Mucosa of descending colon (tissue), 3 donors: ENCODE results near the gene IMPA2. TPM values are rescaled to one million over a fixed set of nuclear protein-coding genes. Genes with fewer than 3 reads are reported as not detected.
A peak's percentile ranks its signal among the peaks of the same experiment; 100 is the strongest.
"Not testable (repeated sequence)": the region's sequence is repeated elsewhere in the genome, so short reads cannot be mapped to it uniquely, and the experiment has no call there.

Experiments used
- ATAC-seq: fragments of 200-7000 bp; cut with Tn5 transposase; one replicate; pipeline ENCODE4 v1.9.1; 2020; ENCODE audit warnings: mild to moderate bottlenecking, moderate library complexity
- DNase-seq, 3 donors: peaks; one replicate each; pipeline ENCODE4 v3.0.0-alpha.2; 2020
- H3K36me3 ChIP-seq: fragments of 200-600 bp; one replicate; pipeline ENCODE4 v1.8.0; 2021; ENCODE audit warnings: low read depth, mild to moderate bottlenecking
- H3K4me1 ChIP-seq: fragments of 200-600 bp; one replicate; pipeline ENCODE4 v1.8.0; 2021; ENCODE audit warnings: low read depth, mild to moderate bottlenecking
- H3K4me3 ChIP-seq: fragments of 200-600 bp; one replicate; pipeline ENCODE4 v1.8.0; 2021; ENCODE audit warnings: mild to moderate bottlenecking
- H3K9me3 ChIP-seq: fragments of 200-600 bp; one replicate; pipeline ENCODE4 v1.8.0; 2021; ENCODE audit warnings: mild to moderate bottlenecking
- CTCF ChIP-seq: fragments of 200-600 bp; IDR thresholded peaks from one replicate; pipeline ENCODE4 v1.8.0; 2022; ENCODE audit warnings: antibody characterized with exemption, mild to moderate bottlenecking
- intact Hi-C, 2 donors: fragments of 100-400 bp; cut with DNase I in 1 of 2; cut with micrococcal nuclease in 1 of 2; formaldehyde crosslinking; loops; one replicate each; pipeline versions ENCODE4 v1.11.0 to v1.11.1; 2022; cut with DNase I, micrococcal nuclease
- total RNA-seq, 3 donors: library from RNA; stranded (reverse); fragmentation: NEBNext Ultra II Directional in 2 of 3; extraction: Animal tissue kit (Norgen Biotek cat#: 25700) in 2 of 3; gene quantifications; one replicate each; pipeline versions ENCODE4 v1.2.1 to v1.2.4, GENCODE V29; 2021 to 2023
- donor health status: DM: no; HTN: no; CAD: no; lungs with moderate emphysema.
- donor health status: DM: no; HTN: no; CAD: no.
- donor health status: DM: no; HTN: yes; CAD: no.

The IMPA2 gene
- total RNA-seq, 3 donors from 2014 or later, result 58.0 to 152 (median 117) TPM

DNA sequence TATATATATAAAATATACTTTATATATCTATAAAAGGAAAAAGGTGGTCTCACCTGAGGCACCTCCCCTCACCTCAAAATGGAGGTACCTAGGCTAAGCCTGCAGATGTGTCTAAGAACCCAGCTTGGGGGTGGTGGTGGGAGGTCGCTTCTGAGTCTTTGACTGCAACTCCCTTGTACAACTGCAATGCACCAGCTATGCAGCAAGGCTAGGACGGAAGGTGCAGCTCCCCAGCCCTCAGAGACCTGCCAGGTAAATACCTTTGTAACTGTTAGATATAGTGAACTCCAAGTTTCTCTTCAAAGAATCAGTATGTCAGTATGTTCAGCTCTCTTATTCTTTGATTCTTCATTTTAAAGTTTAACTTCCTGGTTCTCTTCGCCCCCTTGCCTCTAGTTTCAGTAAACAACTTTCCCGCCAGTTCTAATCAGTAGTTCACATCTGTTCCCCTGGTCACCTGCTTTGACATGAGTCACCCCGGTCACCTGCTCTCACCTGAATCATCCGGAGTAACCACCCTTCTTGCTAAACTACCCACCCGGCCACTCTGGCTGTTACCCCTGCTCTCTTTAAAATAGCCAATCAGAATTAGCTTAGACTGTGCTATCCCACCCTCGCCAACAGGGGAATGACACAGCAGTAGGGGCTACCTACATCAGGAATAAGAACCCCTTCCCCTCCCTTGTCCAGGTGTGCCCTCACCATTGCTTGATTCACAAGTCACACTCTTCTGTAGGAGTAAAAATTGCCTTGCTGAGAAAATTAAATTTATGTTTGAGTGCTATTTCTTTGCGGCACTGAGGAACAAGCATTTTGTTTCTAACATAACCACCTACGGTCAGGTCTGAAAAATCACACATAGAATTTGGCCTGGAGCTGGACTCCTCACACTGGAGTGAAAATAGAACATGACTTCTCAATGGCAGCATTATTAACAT, 24.7 kb upstream of the IMPA2 start:
- TF ChIP-seq CTCF, result no peak
- Histone ChIP-seq H3K36me3 (no peaks in the 10 kb centered on the region), H3K9me3 (peaks cover 9% of the 10 kb centered on the region), H3K4me1 (no peaks in the 10 kb centered on the region), H3K4me3 (no peak overlapping the region)
- ATAC-seq (no peak), DNase-seq (no peak)
- intact Hi-C loops, result no loop called here

DNA sequence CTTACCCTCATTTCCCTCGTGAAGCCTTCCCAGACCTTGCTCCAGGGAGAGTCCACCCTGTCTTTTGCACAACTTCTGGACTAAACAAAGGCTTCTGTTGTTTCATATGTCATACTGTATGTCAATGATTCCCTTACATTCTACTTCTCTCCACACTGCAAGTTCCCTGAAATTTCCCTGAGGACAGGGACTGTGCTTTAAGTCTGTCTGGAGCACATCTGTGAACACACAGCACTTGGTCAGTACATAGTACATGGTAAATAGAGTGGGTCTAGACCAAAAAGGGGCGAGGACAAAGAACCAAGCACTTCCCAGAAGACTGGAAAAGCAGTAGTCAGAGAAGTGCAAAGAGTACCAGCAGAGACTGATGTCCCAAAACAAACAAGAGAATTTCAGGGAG, 23.7 kb upstream of the IMPA2 start:
- TF ChIP-seq CTCF, result no peak
- Histone ChIP-seq H3K4me3 (no peak overlapping the region), H3K9me3 (peaks cover 9% of the 10 kb centered on the region), H3K36me3 (no peaks in the 10 kb centered on the region), H3K4me1 (no peaks in the 10 kb centered on the region)
- ATAC-seq (no peak), DNase-seq (no peak)
- intact Hi-C loops, result no loop called here

DNA sequence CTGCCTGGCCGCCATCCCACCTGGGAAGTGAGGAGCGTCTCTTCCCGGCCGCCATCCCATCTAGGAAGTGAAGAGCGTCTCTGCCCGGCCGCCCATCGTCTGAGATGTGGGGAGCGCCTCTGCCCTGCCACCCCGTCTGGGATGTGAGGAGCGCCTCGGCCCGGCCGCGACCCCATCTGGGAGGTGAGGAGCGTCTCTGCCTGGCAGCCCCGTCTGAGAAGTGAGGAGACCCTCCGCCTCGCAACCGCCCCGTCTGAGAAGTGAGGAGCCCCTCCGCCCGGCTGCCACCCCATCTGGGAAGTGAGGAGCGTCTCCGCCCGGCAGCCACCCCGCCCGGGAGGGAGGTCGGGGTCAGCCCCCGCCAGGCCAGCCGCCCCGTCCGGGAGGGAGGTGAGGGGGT, 21.7 kb upstream of the IMPA2 start:
- ATAC-seq, DNase-seq, H3K36me3 ChIP-seq, intact Hi-C loops, H3K4me3 ChIP-seq, H3K9me3 ChIP-seq, H3K4me1 ChIP-seq: not testable (repeated sequence)

DNA sequence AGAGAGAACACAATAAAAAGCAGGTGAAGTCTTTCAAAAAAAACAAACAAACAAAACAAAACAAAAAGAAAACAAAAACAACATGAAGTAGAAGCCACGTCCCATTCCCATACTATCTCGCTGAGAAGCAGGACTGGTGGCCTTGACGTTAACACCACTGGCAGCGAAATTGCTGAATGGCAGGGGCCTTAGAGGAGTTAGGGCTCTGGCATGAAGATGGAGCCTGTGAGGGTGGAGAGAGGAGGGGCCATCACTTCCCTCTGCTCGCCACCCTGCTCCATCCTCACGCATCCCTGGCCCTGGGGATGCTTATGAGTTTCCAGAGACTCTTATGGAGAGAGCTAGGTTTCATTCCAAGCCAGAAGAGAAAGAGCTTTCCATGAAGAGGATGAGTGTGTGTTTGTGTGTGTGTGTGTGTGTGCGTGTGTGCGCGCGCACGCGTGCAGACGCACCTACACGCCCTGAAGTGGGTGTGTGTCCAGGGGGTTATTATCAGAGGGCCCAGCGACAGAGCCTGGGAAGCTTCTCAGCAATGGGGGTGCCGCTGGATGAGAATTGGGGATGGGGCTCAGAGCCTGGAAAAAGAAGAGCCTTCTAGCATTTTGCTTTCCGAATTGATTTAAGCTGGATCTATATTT, 20.4 kb upstream of the IMPA2 start:
- H3K36me3 ChIP-seq, result no peaks in the 10 kb centered on the region
- intact Hi-C loops, result no loop called here
- TF ChIP-seq CTCF, result no peak
- no peak for ATAC-seq
- H3K9me3 ChIP-seq, result peaks cover 9% of the 10 kb centered on the region
- H3K4me3 ChIP-seq, result no peak overlapping the region
- no peaks in the 10 kb centered on the region for H3K4me1 ChIP-seq
- DNase-seq, result no peak

DNA sequence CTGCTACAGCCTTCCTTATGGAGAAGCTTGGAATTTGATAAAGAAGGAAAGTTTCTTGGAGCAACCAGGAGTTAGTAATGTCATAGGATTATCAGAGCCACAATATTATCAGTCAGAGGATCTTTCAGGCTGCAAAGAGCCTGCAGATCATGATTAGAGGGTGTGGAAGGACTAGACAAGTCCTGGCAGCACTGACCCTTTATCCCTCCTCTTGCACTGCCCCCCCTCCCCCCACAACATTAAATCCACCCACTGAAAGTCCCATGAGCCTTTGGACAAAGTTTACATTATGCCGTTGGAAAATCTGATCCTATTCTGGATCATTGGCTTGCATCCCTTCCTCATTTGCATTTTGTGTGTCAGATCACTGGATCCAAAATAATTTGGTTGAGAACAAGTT, 18.7 kb upstream of the IMPA2 start:
- TF ChIP-seq CTCF, result no peak
- ATAC-seq, result no peak
- Histone ChIP-seq H3K4me1 (no peaks in the 10 kb centered on the region), H3K36me3 (no peaks in the 10 kb centered on the region), H3K4me3 (no peak overlapping the region), H3K9me3 (peaks cover 2% of the 10 kb centered on the region)
- intact Hi-C loops, result no loop called here
- DNase-seq, result no peak

DNA sequence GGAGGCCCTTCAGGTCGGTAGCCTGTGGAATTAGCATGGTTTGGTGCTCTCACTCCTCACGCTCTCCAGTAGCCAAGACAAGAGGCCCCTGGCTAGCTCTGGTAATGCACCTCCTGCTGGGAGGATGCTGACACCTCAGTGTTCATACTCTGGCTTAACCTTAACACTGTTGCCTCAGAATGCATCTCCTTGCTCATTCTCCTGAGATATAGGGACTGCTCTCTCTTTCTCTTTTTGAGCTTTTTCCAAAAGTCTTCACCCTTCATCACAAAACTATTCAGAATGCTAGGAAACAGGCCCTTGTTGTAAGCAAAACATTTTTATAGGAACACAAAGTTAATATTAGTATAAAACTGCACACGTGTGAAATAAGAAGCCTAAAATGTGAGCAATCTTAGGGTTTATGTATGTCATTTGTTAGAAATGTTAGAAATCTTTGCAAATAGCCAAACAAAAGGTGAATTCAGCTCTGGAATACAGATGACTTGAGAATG, 17.3 kb upstream of the IMPA2 start:
- ATAC-seq, result peak; percentile 26

More for the DNA sequence above, 17.3 kb upstream of the IMPA2 start:
- intact Hi-C loops, result no loop called here
- DNase-seq, result no peak
- H3K9me3 ChIP-seq, result no peaks in the 10 kb centered on the region
- no peak for TF ChIP-seq CTCF
- H3K4me3 ChIP-seq, result no peak overlapping the region
- no peaks in the 10 kb centered on the region for H3K4me1 ChIP-seq
- H3K36me3 ChIP-seq, result no peaks in the 10 kb centered on the region
